MCF 10A (cell line): ENCODE results near the gene PTBP3. TPM values are rescaled to one million over a fixed set of nuclear protein-coding genes. Genes with fewer than 3 reads are reported as not detected.
"Not testable (repeated sequence)": the region's sequence is repeated elsewhere in the genome, so short reads cannot be mapped to it uniquely, and the experiment has no call there.

Experiments used
- BruUV-seq: library from RNA; stranded (reverse); fragments of 400-500 nt; replicated peaks from 2 replicates; lab custom pipeline; 2021; lab: Mats Ljungman, UMichigan
- CTCF ChIA-PET: fragments of 300-600 bp; sonication (Branson Sonifier 250); formaldehyde crosslinking; extraction: SDS; loops from one replicate; lab custom pipeline; 2021; ENCODE audit warnings: antibody characterized with exemption, inconsistent platforms; lab: Yijun Ruan, JAX
- POLR2A ChIA-PET: fragments of 300-600, 350-650 bp; sonication (Branson Sonifier 250); formaldehyde crosslinking; extraction: SDS; loops from one replicate; lab custom pipeline; 2020; ENCODE audit warnings: antibody characterized with exemption, inconsistent platforms; lab: Yijun Ruan, JAX
- DNase-seq: peaks from one replicate; pipeline ENCODE4 v3.0.0-alpha.2; 2018; ENCODE audit not compliant: unreplicated experiment
- H3K27ac Mint-ChIP-seq: one replicate; pipeline ENCODE4 v1.8.0; 2022; ENCODE audit warnings: mild to moderate bottlenecking, low read depth, mixed read lengths; ENCODE audit not compliant: unreplicated experiment
- H3K27me3 Mint-ChIP-seq: one replicate; pipeline ENCODE4 v1.8.0; 2022; ENCODE audit warnings: mixed read lengths; ENCODE audit not compliant: insufficient read depth, unreplicated experiment
- H3K36me3 Mint-ChIP-seq: one replicate; pipeline ENCODE4 v1.8.0; 2022; ENCODE audit warnings: mild to moderate bottlenecking, moderate library complexity, mixed read lengths; ENCODE audit not compliant: insufficient read depth, unreplicated experiment
- H3K4me1 Mint-ChIP-seq: one replicate; pipeline ENCODE4 v1.8.0; 2022; ENCODE audit warnings: mixed read lengths; ENCODE audit not compliant: insufficient read depth, unreplicated experiment
- H3K4me3 Mint-ChIP-seq: one replicate; pipeline ENCODE4 v1.8.0; 2022; ENCODE audit warnings: mild to moderate bottlenecking, moderate library complexity, mixed read lengths; ENCODE audit not compliant: unreplicated experiment
- H3K9me3 Mint-ChIP-seq: one replicate; pipeline ENCODE4 v1.8.0; 2022; ENCODE audit warnings: mixed read lengths; ENCODE audit not compliant: unreplicated experiment
- intact Hi-C: fragments of 100-400 bp; cut with micrococcal nuclease; formaldehyde crosslinking; loops from 2 replicates; pipeline ENCODE4 v1.14.1; 2022
- total RNA-seq: library from RNA; stranded (reverse); gene quantifications from 2 replicates; pipeline ENCODE4 v1.2.3, GENCODE V29; 2022
- TF ChIP-seq, protein P1 (sequence below): fragments of 200-600 bp; IDR thresholded peaks from one replicate; pipeline ENCODE4 v1.8.0; 2022; ENCODE audit warnings: antibody characterized with exemption, mild to moderate bottlenecking; ENCODE audit not compliant: unreplicated experiment

Gene PTBP3
- total RNA-seq, 1 experiment from 2014 or later, result 79.2 TPM

DNA sequence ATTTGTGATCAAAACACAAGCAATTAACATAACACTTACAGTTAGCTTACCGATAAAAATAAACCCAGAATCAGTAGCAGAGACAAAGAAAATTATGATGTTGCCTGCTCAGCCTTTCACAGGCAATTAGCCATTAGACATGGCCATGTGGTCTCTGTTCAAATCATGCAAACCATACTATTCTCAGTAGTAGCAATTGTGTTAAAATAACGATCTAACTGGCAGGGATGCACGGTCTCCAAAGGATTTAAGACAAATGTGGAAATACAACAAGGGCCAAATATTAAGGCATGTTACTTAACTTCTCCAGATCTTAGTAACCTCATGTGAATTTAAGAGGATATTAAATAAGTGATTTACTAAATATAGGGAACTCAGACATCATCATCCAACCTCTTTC lies 59.5 kb downstream of the PTBP3 start:
- H3K36me3 Mint-ChIP-seq, result peaks cover 24% of the 10 kb centered on the region
- H3K27ac Mint-ChIP-seq, result peak overlapping the region; percentile 33
- ChIA-PET POLR2A (no interaction called here), CTCF (interaction anchor here (0.6 kb wide), 1 partner anchor 455 kb away, joined by 5 read pairs; no protein-coding TSS in a partner anchor)
- H3K9me3 Mint-ChIP-seq, result no peaks in the 10 kb centered on the region
- peaks cover 5% of the 10 kb centered on the region for H3K4me1 Mint-ChIP-seq
- no peaks in the 10 kb centered on the region for H3K27me3 Mint-ChIP-seq
- no peak overlapping the region for H3K4me3 Mint-ChIP-seq
- no peak for DNase-seq
- no TSS peak for BruUV-seq
- intact Hi-C loops, result no loop called here
- TF ChIP-seq, protein P1, sequence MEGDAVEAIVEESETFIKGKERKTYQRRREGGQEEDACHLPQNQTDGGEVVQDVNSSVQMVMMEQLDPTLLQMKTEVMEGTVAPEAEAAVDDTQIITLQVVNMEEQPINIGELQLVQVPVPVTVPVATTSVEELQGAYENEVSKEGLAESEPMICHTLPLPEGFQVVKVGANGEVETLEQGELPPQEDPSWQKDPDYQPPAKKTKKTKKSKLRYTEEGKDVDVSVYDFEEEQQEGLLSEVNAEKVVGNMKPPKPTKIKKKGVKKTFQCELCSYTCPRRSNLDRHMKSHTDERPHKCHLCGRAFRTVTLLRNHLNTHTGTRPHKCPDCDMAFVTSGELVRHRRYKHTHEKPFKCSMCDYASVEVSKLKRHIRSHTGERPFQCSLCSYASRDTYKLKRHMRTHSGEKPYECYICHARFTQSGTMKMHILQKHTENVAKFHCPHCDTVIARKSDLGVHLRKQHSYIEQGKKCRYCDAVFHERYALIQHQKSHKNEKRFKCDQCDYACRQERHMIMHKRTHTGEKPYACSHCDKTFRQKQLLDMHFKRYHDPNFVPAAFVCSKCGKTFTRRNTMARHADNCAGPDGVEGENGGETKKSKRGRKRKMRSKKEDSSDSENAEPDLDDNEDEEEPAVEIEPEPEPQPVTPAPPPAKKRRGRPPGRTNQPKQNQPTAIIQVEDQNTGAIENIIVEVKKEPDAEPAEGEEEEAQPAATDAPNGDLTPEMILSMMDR, result no peak

DNA sequence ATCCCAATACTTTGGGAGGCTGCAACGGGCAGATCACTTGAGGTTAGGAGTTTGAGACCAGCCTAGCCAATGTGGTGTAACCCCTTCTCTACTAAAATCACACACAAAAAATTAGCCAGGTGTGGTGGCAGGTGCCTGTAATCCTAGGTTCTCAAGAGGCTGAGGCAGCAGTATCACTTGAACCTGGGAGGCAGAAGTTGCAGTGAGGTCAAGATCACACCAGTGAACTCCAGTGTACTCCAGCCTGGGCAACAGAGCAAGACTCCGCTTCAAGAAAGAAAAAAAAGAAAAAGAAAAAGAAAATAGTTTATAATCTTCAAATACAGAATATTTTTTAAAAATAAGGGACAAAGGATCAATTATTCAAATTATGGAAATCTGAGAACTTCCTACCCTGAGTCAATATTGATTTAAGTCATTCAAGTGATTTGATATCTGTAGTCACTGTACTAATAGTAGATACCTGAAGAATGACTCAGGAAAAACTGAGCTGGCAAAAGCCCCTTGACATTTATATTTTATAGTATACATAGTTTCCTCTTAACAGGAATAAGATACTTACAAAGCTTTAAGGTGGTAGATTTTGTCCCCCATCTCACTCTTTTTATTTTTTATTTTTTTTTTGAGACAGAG lies 61.8 kb downstream of the PTBP3 start:
- Mint-ChIP-seq H3K27ac (peak overlapping the region; percentile 31), H3K4me3 (no peak overlapping the region), H3K9me3 (no peaks in the 10 kb centered on the region), H3K27me3 (no peaks in the 10 kb centered on the region), H3K36me3 (peaks cover 45% of the 10 kb centered on the region), H3K4me1 (no peaks in the 10 kb centered on the region)
- POLR2A ChIA-PET, result interaction anchor here (0.5 to 1.3 kb wide), 3 partner anchors 23 to 61 kb away, joined by 3 to 5 read pairs (median 3); partner anchors contain the start of gene PTBP3
- CTCF ChIA-PET, result no interaction called here
- BruUV-seq, result no TSS peak
- TF ChIP-seq, protein P1, result no peak
- no peak for DNase-seq
- intact Hi-C loops, result no loop called here

DNA sequence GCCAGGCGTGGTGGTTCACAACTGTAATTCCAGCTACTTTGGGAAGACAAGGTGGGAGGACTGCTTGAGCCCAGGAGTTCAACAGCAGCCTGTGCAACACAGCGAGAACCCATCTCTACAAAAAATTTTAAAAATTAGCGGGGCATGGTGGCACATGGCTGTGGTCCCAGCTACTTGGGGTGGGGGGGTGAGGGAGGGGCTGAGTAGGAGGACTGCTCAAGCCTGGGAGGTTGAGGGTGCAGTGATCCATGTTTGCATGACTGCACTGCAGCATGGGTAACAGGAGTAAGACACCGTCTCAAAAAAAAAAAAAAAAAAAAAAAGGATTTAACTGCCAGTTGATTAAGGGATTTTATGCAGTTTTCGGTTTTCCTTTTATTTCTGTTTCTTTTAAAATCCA lies 65.0 kb downstream of the PTBP3 start:
- TF ChIP-seq, protein P1, result no peak
- H3K4me1 Mint-ChIP-seq, result no peaks in the 10 kb centered on the region
- no TSS peak for BruUV-seq

DNA sequence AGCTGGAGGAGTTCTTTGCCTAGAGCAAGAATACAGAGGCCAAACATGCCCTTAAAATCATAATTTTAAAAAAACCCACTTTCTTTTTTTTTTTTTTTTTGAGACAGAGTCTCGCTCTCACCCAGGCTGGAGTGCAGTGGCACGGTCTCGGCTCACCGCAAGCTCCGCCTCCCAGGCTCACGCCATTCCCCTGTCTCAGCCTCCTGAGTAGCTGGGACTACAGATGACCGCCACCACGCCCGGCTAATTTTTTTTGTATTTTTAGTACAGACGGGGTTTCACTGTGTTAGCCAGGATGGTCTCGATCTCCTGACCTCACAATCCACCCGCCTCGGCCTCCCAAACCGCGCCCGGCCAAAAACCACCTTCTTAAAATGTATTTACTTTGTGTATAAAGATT lies 66.3 kb downstream of the PTBP3 start:
- intact Hi-C loops, H3K27me3 Mint-ChIP-seq, BruUV-seq, H3K4me3 Mint-ChIP-seq, H3K27ac Mint-ChIP-seq, DNase-seq, H3K4me1 Mint-ChIP-seq, H3K9me3 Mint-ChIP-seq: not testable (repeated sequence)
- ChIA-PET POLR2A (interaction anchor here (1.0 kb wide), 1 partner anchor 9 kb away, joined by 3 read pairs; no protein-coding TSS in a partner anchor), CTCF (interaction anchor here (0.6 to 0.7 kb wide), 2 partner anchors 12 to 169 kb away, joined by 3 read pairs; no protein-coding TSS in a partner anchor)
- peaks cover 65% of the 10 kb centered on the region for H3K36me3 Mint-ChIP-seq

More for the DNA sequence above, 65.0 kb downstream of the PTBP3 start:
- no peak for DNase-seq
- intact Hi-C loops, result no loop called here
- ChIA-PET POLR2A (no interaction called here), CTCF (no interaction called here)
- peaks cover 61% of the 10 kb centered on the region for H3K36me3 Mint-ChIP-seq
- no peak overlapping the region for H3K27ac Mint-ChIP-seq
- no peak overlapping the region for H3K4me3 Mint-ChIP-seq
- no peaks in the 10 kb centered on the region for H3K27me3 Mint-ChIP-seq
- H3K9me3 Mint-ChIP-seq, result no peaks in the 10 kb centered on the region
